Lung microvascular endothelial cell (primary cell): ENCODE data around the gene MYOF. TPM values are rescaled to one million over a fixed set of nuclear protein-coding genes. Genes with fewer than 3 reads are reported as not detected.

Source experiments
- DNase-seq, 2 donors: peaks; one replicate each; pipeline versions ENCODE4 v3.0.0 to v3.0.0-alpha.2; 2010; ENCODE audit warnings: low read depth in 2 of 2
- total RNA-seq: library from RNA; depleted of rRNA; stranded (reverse); fragments of >200 nt; gene quantifications from 2 replicates; pipeline ENCODE4 v1.2.1, GENCODE V29; 2014

The MYOF gene
- 58.1 and 147 TPM in 2 replicates for total RNA-seq

DNA sequence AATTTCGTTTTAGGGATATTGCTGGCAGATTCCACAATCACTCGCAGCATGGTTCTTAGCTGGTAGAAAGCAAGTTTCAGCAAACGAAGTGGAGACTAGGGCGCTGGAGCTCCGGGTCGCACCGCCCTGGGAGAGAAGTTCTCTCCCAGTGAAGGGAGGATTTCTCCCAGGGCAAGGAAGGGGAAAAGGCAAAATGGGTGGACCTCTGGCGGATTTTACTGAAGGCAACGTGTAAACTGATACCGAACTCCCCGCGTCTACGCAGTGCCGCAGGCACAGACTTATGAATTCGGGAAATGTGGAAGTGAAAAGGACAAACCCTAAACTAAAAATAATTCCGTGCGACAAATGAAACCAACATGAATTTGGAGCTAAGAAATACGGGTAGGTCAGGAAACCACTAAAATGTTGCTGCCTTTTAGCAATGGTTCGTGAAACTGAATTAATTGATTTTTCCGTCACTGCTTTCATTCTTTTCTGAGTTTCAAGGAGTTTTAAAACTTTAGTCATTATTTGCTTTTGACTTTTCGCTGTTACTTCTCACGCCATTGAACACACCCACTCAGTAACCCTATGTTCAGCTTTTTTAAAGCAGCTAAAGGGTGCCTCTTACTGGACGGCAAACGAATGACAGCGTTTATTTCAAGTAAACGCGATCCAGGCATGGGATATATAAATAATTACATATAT is at the start of gene MYOF:
TSS of gene MYOF (minus strand) at position 190 of the 690 bp plus-strand sequence. CDS start at position 50, 140 bp downstream.
- DNase-seq, result peak; percentile 89 to 90

DNA sequence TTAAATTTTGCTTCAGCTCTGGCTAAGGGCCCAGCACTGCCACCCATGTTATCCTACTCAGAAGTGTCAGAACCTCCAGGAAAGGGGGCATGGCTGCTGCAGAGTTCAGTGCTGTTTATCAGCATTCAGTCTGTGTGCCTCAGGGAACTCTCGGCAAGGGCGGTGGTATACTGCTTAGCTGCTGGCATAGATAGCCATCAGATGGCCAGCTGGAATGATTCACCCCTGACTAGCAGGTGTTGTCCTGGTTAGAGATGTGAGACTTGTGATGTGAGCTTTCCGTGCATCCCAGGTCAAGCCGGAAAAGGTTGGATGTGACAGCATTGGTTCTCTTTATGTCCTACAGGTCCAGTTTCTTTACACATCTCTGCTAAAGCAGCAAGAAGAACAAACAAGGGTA is 36.4 kb upstream of the MYOF start:
- DNase-seq, result no peak

DNA sequence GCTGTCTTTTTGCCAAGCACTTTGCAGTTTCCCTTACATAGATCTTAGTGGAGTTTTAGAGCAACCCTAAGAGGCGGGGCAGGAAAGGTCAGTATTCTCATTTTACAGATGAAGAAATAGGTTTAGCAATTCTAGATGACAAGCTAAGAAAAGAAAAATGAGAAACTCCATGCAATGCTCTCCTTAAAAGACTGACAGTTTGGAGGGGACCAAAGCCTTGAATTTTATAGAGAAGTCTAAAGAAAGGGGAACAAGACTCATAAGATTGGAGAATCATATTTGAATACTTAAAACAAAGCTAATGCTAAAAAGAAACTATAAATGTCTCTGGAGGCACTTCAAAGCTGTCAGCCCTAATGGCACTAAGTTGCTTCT is 33.9 kb upstream of the MYOF start:
- no peak for DNase-seq

GRCh38 chr10:93515071-93516005 is 33.2 kb upstream of the MYOF start:
- peak in 1 of 2 donors; percentile 52 for DNase-seq

- no peak for DNase-seq
These were observed 32.4 kb upstream of the MYOF start for GRCh38 chr10:93514521-93514920.

- no peak for DNase-seq
These were observed 31.0 kb upstream of the MYOF start for GRCh38 chr10:93513091-93513490.

GRCh38 chr10:93512565-93512964 is 30.4 kb upstream of the MYOF start:
- peak in 1 of 2 donors; percentile 24 for DNase-seq

- no peak for DNase-seq
These were observed 27.7 kb upstream of the MYOF start for GRCh38 chr10:93509816-93510215.

GRCh38 chr10:93505075-93505474 is 22.9 kb upstream of the MYOF start:
- DNase-seq, result no peak

GRCh38 chr10:93503075-93503474 is 20.9 kb upstream of the MYOF start:
- DNase-seq, result no peak

- no peak for DNase-seq
These were observed 19.5 kb upstream of the MYOF start for GRCh38 chr10:93501650-93502049.

DNA sequence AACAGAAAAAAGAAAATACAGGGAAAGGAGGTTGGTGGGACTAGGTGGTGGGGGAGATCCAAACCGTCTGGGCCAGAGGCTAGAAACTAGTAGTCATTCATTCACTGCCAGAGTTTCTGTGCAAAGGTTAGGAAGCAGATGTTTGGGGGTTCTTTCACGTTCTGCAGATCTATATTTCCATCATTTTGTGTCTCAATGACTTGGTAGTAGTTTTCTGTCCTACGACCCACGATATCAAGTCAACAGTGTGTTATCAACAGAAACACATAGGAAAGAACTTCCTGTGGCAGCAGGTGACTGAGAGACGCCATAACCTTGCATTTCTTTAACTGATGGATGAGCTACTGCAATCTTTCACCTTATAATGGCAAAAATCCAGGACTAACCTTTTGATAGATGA is 16.0 kb upstream of the MYOF start:
- DNase-seq, result peak in 1 of 2 donors; percentile 53

- DNase-seq, result peak; percentile 95
These were observed 14.3 kb upstream of the MYOF start, which contains the start of gene CEP55 for GRCh38 chr10:93496322-93497041. Gene CEP55 (plus strand): TSS chr10:93496612. CDS start chr10:93500052, 3,440 bp downstream.

DNA sequence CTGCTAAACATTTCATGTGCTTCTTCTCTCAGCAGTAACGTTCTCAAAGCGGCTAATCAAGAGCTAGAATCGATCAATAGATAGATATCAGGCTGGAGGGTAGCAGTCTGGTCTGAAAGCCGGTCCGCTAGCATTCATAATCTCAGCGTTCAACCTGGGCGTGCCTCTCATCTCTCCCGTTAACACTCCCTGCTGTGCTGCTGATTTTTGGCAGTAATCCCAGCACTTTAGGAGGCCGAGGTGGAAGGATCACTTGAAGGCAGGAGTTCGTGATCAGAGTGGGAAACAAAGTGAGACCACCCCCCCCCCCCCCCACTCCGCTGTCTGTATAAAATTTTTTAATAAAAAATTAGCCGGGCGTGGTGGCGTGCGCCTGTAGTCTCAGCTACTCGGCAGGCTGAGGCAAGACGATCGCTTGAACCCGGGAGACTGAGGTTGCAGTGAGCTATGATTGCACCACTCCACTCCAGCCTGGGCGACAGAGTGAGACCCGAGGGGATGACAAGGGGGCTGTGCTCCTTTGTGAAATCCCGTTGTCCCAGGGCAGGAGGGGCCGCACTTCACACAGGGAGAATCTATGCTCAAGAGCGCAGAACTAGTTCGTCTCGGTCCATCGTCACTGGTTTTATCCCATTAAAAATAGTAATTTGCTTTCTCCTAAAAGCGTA is 13.7 kb upstream of the MYOF start:
- peak in 1 of 2 donors; percentile 39 for DNase-seq

DNA sequence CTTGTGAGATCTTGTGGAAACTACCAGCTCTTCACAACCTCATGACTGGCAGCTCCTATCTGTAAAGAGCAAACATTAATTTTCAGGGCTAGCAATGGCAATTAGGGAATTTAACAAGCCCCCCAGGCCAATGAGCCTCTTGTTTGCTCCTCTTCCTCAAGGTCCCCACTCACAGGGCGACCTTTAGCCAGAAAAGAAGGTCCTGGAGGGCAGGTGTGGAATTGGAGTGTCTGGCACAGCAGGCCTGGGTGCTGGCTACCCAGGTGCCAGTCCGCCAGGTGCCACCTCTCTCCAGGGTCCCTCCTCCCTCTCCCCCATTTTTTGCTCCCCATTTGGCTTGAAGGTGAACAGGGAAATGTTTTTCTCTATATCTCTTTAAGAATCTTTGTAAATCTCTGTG is 12.4 kb upstream of the MYOF start:
- no peak for DNase-seq

GRCh38 chr10:93493162-93493561 is 11.0 kb upstream of the MYOF start:
- DNase-seq, result no peak

- DNase-seq, result no peak
These were observed 9.5 kb upstream of the MYOF start for GRCh38 chr10:93491602-93492121.

DNA sequence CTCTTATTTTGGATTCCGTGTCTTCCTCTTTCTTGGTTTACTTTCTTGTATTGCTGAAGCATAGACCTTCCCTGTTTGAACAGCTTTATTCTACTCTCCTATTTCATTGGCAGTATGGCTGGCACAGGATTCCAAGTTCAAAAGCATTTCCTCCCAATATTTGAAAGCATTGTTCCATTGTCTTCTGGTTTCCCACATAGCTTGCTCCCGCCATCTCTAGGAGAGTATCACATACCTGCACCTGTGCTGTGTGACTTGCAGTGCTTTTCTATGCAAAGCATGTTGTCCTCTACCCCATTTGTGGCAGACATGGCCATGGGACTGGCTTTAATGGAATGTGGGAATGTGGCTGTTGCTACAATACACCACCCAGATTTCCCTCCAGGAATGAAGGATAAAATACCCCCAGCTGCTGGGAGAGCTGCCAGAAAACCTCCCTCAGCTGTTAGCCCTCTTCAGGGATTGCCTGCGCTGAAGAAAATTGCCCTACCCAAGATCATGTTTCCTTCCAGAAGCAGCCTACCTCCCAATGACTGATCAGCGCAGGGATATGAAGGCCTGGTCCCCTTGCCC is 6.9 kb upstream of the MYOF start:
- peak in 1 of 2 donors; percentile 30 for DNase-seq

DNA sequence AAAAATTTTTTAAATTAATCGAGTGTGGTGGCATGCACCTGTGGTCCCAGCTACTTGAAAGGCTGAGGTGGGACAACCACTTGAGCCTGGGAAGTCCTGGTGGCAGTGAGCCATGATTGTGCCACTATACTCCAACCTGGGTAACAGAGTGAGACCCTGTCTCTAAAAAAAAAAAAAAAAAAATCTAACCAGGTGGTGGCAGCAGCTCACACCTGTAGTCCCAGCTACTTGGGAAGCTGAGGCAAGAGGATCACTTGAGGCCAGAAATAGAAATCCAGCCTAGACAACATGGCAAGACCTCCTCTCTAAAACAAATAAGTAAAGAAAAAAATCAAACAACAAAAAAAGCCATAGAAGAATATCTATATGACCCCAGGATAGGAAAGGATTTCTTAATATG is 3.6 kb upstream of the MYOF start:
- no peak for DNase-seq

DNA sequence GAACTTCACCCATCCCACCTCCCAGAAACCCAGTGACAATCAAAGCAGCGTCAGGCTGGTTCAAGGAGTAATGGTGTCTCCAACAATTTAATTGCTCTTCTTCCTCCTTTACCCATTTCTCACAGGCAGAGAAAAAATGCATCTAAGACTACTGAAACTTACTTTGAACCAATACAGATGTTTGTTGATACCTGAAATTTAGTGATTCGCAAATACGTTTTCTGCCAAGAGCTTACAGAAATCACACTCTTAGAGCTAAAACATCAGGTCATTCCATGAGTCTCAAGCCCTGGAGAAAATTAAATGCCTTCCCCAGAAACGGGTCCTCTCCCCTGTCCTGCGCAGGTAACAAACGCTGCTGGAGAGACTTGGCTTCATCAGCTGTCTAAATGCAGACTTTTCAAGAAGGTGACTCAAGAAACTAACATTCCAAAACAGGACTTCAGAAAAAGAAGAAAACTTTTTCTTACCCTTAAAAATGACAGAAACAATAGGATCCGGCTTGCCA is 443 bp downstream of the MYOF start:
- no peak for DNase-seq

GRCh38 chr10:93478873-93479272 is 3.3 kb downstream of the MYOF start:
- DNase-seq, result no peak
